Amygdala (tissue), 56 donors: ENCODE measurements around the gene LRRFIP1.
"Not testable (repeated sequence)": the region's sequence is repeated elsewhere in the genome, so short reads cannot be mapped to it uniquely, and the experiment has no call there.

ENCODE experiments used
- DNase-seq, 56 donors: peaks; one replicate each; lab custom pipeline; 2025; lab: John Stamatoyannopoulos, UW

The LRRFIP1 gene

GRCh38 chr2:237736783-237737182 is 109.4 kb downstream of the LRRFIP1 start:
- no peak for DNase-seq

GRCh38 chr2:237737196-237737865 is 109.9 kb downstream of the LRRFIP1 start:
- no peak for DNase-seq

GRCh38 chr2:237738255-237738654 is 110.9 kb downstream of the LRRFIP1 start:
- DNase-seq: no peak

GRCh38 chr2:237739101-237739500 is 111.7 kb downstream of the LRRFIP1 start:
- DNase-seq: peak in 1 of 56 donors; percentile 27

- no peak for DNase-seq
Observed at GRCh38 chr2:237742191-237742590, 114.8 kb downstream of the LRRFIP1 start.

- no peak for DNase-seq
Observed at GRCh38 chr2:237742614-237743013, 115.2 kb downstream of the LRRFIP1 start.

- no peak for DNase-seq
Observed at GRCh38 chr2:237743024-237743423, 115.6 kb downstream of the LRRFIP1 start.

- no peak for DNase-seq
Observed at GRCh38 chr2:237743561-237744269, 116.3 kb downstream of the LRRFIP1 start.

GRCh38 chr2:237744270-237744612 is 116.9 kb downstream of the LRRFIP1 start:
- no peak for DNase-seq

- peak in 49 of 56 donors; percentile 22 to 91 (median 56) for DNase-seq
Observed at GRCh38 chr2:237744613-237745249, 117.3 kb downstream of the LRRFIP1 start.

- no peak for DNase-seq
Observed at GRCh38 chr2:237745250-237745613, 117.8 kb downstream of the LRRFIP1 start.

GRCh38 chr2:237746302-237747080 is 119.1 kb downstream of the LRRFIP1 start:
- DNase-seq: no peak

GRCh38 chr2:237747189-237747588 is 119.8 kb downstream of the LRRFIP1 start:
- DNase-seq: no peak

- DNase-seq: no peak
Observed at GRCh38 chr2:237749002-237749401, 121.6 kb downstream of the LRRFIP1 start.

- no peak for DNase-seq
Observed at GRCh38 chr2:237749961-237750360, 122.6 kb downstream of the LRRFIP1 start.

GRCh38 chr2:237750441-237750840 is 123.1 kb downstream of the LRRFIP1 start:
- not testable (repeated sequence) for DNase-seq

GRCh38 chr2:237752761-237753165 is 125.4 kb downstream of the LRRFIP1 start:
- peak in 1 of 56 donors; percentile 22 for DNase-seq

GRCh38 chr2:237754182-237754581 is 126.8 kb downstream of the LRRFIP1 start:
- no peak for DNase-seq

- DNase-seq: no peak
Observed at GRCh38 chr2:237754626-237755248, 127.3 kb downstream of the LRRFIP1 start.

- DNase-seq: no peak
Observed at GRCh38 chr2:237757616-237758015, 130.2 kb downstream of the LRRFIP1 start.

GRCh38 chr2:237758185-237758584 is 130.8 kb downstream of the LRRFIP1 start:
- no peak for DNase-seq
